Measurements from ENCODE around the gene NME8.

The NME8 gene

GRCh38 chr7:37943905-37944736 lies 95.7 kb downstream of the NME8 start:
- DNase-seq = peak; percentile 15

GRCh38 chr7:37944737-37945054 lies 96.3 kb downstream of the NME8 start:
- no peak for DNase-seq

GRCh38 chr7:37945336-37945735 lies 96.9 kb downstream of the NME8 start:
- DNase-seq = no peak

- DNase-seq = no peak
Observed at GRCh38 chr7:37947138-37947940, 98.9 kb downstream of the NME8 start.

- no peak for DNase-seq
Observed at GRCh38 chr7:37947941-37948210, 99.5 kb downstream of the NME8 start.

Data from NCI-H82 (cell line).